Stimulated activated CD4-positive, alpha-beta T cell treated with anti-CD3 and anti-CD28 coated beads, TNF-alpha, amount 100 ng/mL, for 24 hours (primary cell): ENCODE measurements around the gene PRDM1.
"Not testable (repeated sequence)": the region's sequence is repeated elsewhere in the genome, so short reads cannot be mapped to it uniquely, and the experiment has no call there.

Experiments
- DNase-seq, 3 experiments: peaks; one replicate each; pipeline ENCODE4 v3.0.0-alpha.2; 2020; ENCODE audit warnings: low read depth in 3 of 3

Gene PRDM1

DNA sequence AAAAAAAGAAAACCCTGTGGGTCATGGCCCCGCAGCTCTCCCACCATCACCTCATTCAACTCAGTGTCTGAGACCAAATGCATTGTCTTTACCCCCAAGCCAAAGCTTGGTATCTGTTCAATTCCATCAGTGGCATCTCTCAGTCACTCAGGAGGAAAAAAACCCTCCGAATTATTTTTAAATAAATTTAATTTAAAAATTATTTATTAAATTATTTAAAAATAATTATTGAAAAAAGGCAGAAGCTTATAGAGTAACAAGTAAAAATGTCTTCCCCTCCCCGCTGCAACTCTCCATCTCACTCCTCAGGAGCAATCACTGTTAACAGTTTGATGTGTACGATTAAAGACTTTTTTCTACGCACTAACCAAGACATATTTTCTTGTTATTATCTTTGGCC, 50.7 kb downstream of the PRDM1 start:
- no peak for DNase-seq

DNA sequence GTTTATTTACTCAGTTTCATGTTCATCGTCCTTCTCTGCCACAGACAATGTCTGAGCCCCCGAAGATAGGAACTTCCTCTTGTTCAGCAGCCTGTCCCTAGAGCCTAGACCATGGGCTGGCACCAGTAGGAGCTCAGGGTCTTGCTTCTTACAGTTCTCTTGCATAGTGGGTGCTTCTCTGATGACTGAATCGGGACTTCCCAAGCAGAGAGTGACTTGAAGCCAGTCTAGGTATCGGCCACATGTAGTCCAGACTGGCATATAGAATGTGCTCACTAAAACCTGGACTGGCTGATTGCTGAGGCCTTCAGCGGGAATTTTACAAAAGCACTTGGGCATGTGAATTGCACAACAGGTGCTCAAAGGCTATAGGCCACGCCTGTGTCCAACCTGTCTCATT, 52.0 kb downstream of the PRDM1 start:
- DNase-seq = no peak

DNA sequence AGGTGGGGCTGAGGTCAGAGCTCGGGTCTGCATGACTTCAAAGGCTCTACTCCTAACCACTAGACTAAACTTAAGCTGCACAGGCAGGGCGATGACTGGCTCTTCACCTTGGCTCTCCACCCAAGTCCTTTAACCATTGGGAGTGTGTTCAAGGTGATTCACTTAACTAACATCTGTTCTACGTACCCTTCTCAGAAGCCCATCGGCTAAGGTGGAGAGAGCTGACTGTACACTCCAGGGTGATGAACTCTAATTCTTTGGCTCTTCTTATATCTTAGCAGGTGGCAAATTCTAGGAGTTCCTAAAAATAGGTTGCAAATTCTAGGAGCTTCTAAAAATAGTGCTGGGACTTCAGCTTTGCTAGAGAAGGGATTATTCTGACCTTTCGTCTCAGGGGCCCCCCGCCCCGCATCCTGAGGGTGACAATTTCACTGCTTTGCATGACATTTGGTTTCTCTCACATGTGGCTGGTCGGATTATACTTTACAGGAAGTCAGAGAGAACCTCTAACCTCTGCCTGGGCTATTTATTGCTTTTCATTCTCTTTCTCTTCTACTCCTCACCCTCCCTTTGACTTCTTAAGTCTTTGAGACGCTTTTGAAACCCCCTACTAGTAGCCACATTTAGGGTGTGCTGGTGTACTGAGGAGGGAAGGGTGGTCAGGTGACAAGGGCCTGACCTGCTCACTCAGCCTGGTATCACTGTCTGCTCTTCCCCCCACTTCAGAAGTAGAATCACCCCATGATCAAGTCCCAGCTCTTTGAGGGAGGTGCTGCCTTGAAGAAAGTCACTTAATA, 55.5 kb downstream of the PRDM1 start:
- peak in 1 of 3 experiments; percentile 56 for DNase-seq

DNA sequence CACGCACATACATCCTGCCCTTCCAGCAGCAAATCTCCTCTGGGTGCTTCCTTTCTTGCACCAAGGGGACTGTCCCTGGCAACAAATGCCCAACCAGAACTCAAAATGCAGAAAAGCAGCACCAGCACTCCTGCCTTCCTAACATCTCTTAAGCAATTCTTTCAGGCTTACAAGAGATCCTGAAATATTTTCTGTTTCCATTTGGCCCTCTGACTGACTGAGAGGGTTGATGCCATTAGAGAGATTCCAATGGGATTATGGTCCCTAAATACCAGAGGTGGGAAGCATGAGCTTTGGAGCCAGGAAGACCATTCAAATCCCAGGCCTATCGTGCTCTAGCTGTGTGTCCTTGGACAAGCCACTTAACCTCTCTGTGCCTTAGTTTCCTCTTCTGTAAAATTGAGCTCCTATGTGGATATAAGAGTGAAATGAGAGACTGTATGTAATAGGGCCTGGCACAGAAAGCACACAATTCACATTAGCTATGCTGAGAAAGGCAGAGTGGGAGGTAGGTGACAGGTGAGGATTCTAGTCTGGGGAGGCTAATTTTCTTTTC, 56.8 kb downstream of the PRDM1 start:
- no peak for DNase-seq

DNA sequence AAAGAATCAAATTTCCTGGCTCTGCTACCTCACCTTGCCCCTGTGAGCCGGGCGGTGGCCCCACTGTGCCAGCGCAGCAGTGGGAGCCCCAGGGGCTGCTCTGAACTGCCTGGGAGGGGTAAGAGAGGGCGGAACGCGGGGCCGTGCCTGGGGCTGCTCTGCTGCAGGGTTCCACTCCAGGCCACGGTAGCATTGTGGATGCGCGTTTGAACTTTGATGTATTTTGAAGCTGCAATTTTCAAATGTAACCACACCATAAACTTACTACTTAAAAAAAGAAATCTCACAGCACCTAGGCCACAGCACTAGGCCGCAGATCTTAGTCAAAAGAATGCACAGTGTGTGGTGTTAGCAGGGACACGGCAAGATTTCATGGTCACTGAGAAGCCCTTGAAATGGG, 57.5 kb downstream of the PRDM1 start:
- no peak for DNase-seq

DNA sequence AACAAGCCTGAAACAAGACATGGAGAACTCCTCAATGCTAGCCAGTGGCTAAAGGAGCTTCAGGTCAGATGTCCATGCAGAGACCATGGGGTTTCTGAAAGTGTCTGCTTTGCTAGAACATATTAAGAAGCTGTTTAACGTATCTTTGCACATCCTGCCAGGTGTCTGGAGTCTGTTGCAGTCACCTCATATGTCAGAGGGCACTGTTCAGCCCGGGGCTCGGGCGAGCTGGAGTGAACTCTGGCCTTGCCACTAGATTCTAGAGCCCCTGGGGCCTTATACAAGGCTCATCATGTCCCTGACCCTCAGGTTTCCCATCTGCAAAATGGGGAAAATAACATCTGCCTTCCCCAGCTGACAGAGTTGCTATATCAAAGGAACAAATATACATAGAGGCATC, 59.0 kb downstream of the PRDM1 start:
- DNase-seq = no peak

DNA sequence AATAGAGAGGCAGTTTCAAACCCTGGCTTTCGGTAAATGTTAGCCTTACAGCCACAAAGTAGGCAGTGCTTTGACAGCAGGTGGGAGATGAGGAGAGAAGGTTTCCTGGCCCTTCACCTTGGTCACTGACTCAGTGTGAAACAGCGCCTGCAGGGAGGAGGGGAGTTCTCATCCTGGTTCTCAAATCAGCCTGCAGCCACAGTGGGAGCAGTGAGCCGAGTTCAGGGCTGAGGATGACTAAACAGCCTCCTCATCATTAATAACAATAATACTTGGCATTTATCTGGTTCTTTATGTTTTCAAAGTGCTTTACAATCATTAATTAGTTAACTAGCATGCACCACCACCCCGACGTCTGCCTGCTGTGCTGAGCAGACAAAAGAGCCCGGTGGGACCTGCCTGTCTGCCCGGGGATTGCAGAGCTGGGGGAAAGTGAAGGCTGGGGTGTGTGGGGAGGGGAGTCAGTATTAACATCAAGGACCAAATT, 59.6 kb downstream of the PRDM1 start:
- DNase-seq = peak in 1 of 3 experiments; percentile 35

DNA sequence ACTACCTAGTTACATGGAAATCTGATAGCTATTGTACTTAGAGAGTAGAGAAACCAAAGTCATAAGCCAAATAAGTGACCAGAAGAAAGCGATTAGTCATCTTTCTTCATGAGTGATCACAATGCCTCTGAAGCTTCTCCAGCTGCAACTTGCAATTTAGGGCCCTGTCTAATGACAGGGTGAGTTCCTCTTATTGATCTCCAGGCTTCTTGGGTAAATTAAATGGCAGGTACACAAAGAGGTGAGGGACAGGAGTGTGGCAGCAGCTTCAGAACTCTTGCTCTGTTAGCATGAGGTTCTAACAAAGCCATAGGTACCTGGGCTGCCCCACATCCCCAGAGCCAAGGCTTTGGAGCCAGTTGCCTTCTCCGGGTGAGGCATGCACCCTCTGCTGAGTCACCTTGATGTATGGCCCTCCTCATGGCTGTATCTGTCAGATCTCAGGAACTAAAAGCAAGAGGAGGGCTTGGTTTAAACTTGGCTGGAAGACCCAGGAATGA, 60.8 kb downstream of the PRDM1 start:
- DNase-seq = no peak

DNA sequence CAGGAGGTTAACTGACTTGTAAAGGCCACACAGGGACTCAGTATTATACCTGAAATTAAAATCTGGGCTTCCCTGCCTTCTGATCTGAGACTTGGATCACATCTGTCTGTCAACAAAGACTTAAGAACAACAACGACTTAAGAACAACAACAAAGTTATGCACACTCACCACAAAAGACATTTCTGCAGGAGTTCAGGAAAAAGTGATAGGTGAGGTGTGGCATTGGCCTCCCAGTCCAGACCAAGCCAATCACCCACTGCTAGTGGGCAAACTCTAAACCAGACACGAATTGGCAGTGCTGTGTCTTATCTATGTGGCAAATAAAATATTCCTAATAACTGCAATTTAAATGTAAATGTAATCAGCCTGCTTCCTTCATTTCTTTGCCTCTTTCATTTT, 61.3 kb downstream of the PRDM1 start:
- no peak for DNase-seq

DNA sequence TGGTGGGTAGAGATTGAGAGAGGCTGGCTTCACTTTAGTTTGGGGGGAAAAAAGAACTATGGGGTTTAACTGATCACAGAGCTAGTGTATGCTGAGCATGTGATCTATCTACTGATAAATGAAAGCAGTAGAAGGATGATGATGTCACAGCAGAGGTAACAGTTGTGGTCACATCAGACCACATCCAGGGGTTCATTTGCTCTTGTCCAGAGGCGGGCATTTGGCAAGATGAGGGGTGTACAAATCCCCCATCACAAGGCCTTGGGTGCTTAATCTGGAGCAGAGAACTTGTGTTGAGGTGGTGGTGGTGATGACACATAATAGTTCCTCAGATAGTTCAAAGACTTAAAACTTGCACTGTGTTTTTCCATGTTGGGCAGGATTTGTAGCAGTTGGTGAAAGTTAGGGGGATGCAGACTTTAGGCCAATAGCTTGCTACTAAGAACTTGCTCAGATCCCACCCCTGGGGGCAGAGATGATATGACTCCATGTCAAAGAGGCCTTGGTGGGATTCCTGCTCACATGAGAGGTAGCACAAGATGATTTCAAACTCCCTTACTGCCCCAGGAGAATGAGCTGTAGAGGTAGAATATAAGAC, 63.4 kb downstream of the PRDM1 start:
- DNase-seq = no peak

DNA sequence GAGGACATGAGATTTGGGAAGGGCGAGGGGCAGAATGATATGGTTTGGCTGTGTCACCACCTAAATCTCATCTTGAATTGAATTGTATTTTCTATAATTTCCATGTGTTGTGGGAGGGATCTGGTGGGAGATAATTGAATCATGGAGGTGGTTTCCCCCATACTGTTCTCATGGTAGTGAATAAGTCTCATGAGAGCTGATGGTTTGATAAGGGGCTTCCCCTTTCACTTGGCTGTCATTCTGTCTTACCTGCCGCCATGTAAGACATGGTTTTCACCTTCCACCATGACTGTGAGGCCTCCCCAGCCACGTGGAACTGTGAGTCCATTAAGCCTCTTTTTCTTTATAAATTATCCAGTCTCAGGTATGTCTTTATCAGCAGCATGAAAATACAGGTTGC, 66.3 kb downstream of the PRDM1 start:
- not testable (repeated sequence) for DNase-seq

DNA sequence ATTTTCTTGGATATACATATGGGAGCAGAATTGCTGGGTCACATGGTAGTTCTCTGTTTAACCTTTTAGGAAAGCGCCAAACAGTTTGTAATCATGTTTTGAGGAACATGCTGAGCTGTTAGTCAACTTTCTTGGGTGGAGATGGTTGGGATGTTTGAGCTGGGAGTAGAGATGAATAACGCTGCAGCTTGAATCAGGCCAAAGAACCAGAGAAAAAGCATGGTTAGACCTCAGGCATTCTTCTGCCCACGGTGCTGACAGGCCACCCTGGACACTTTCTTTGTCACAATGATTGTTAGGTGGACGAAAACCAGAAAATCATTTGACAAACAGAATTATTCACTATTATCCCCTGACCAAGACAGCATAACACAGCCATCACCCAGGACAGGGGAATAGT, 66.8 kb downstream of the PRDM1 start:
- no peak for DNase-seq

DNA sequence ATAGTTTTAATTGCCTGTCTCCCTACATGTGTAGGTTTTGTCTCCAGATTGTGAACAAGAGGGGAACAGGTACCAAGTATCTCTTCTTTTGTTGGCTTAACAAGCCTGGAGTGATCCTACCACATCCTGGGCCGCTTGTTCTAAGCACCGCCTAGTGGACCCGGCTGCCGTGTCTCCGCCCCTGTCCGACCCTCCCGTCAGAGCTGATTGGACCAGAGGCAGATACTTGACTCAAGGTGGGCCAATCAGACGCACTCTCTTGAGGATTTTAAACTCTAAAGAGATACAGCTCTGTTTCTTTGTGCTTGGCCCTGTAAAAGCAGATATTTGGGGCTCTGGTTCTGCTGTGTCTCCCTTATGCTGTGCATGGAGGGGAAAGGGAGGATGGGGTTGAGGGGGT, 68.2 kb downstream of the PRDM1 start:
- no peak for DNase-seq

DNA sequence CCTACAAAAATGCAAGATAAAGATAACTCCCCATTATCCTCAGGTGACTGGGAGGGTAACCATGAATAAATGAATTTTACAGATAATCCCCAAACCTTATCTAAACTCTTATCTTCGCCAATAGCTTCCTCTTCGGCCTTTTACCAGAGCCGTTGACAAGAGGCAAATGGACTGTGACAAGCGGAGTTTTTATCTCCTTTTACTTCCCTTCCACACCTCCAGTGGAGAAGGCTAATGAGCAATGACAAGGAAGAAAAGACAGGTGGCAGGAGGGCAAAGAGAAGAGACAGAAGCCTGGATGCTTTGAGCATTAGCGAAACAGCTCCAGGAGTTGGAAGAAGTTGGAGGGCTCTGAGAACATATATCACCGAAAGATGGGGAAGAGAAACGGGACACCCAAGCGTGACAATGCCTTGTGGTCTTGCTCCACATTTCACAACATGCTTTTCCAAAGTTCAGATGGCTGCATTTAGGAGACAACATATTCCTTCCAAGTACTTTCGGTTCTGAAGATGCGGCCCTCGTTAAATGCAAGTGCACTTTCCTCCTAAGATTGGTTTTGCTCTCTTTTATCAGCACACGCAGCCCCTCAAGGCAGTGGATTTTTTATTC, 69.2 kb downstream of the PRDM1 start:
- no peak for DNase-seq

DNA sequence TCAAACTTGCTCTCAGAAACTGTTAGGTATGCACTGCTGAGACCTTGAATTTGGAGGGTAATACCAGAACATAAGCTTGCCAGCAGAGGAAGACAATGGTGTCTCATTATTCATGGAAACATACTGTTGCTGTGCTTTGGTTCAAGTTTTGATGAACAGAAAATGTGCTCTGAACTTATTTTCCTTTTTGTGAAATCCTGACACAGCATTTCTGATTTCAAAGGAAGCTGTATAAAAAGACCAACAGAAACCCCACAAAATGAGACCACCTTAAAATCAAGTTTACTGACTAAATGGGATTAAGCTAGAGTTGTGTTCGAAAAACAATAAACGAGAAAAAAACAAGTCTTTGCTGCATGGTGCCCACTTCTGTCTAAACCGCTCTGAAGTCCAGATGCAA, 70.3 kb downstream of the PRDM1 start:
- no peak for DNase-seq

DNA sequence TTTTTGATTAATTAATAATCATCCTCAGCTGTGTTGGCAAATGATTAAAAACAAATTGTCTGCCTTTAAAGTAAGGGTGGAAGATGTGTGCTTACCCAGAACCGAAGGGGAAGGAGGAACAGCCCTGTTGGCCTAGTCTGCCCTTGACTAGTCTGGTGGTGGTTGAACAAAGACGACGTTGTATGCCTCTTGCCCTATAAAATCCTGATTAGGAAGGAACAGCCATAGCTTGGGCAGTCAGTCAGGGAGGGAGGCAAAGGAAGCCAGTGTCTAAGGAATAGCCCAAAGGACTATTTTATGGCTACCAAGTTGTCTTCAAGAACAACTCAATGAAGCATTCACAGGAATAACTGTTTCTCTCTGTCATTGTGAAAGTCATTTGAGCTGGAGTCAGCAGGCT, 70.7 kb downstream of the PRDM1 start:
- DNase-seq = no peak

DNA sequence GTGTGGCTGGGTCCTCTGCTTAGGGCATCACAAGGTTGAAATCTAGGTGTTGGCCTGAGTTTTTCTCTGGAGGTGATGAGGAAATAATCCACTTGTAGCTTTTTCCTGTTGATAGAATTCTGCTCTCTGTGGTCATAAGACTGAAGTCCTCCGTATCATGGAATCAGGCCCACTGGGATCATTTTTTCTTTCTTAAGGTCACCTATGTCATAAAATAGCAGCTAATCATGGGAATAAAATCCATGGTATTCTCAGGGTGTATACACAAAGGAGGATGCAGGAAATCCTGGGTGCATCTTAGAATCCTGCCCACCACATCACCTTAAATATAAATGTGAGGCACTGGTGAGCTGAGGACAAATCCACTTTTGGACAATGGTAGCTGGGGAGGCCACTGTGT, 72.7 kb downstream of the PRDM1 start:
- DNase-seq = no peak
